ENCODE data around the gene CES2. TPM values are rescaled to one million over a fixed set of nuclear protein-coding genes. Genes with fewer than 3 reads are reported as not detected.

Gene CES2
- total RNA-seq, 4 donors from 2014 or later = 15.0 to 51.0 (median 26.0) TPM

GRCh38 chr16:66964049-66964448 is 28.7 kb downstream of the CES2 start:
- no peaks in the 10 kb centered on the region for H3K36me3 ChIP-seq
- TF ChIP-seq POLR2A (IDR thresholded peaks at IDR 0.05) = no peak
- TF ChIP-seq CTCF (IDR thresholded peaks at IDR 0.05) = no peak
- no peak for DNase-seq
- no peak overlapping the region for H3K4me3 ChIP-seq
- H3K27me3 ChIP-seq = no peaks in the 10 kb centered on the region
- no peaks in the 10 kb centered on the region for H3K4me1 ChIP-seq
- no peak overlapping the region for H3K27ac ChIP-seq
- no peaks in the 10 kb centered on the region for H3K9me3 ChIP-seq
- intact Hi-C loops (cut with DNase I; ENCODE audit: low total_unique reads) = no loop called here

- TF ChIP-seq POLR2A (IDR thresholded peaks at IDR 0.05) (no peak), CTCF (IDR thresholded peaks at IDR 0.05) (no peak)
- no peak for DNase-seq
- H3K27me3 ChIP-seq = no peaks in the 10 kb centered on the region
- intact Hi-C loops (cut with DNase I; ENCODE audit: low total_unique reads) = no loop called here
- no peaks in the 10 kb centered on the region for H3K9me3 ChIP-seq
- no peak overlapping the region for H3K27ac ChIP-seq
- no peaks in the 10 kb centered on the region for H3K4me1 ChIP-seq
- no peak overlapping the region for H3K4me3 ChIP-seq
- H3K36me3 ChIP-seq = no peaks in the 10 kb centered on the region
Measured at GRCh38 chr16:66968847-66969246, 33.5 kb downstream of the CES2 start.

GRCh38 chr16:66970775-66971720 is 35.7 kb downstream of the CES2 start:
- Histone ChIP-seq H3K9me3 (no peaks in the 10 kb centered on the region), H3K27ac (no peak overlapping the region), H3K36me3 (no peaks in the 10 kb centered on the region), H3K27me3 (no peaks in the 10 kb centered on the region), H3K4me1 (no peaks in the 10 kb centered on the region), H3K4me3 (no peak overlapping the region)
- TF ChIP-seq CTCF (IDR thresholded peaks at IDR 0.05) = no peak
- TF ChIP-seq POLR2A (IDR thresholded peaks at IDR 0.05) = no peak
- DNase-seq = no peak
- intact Hi-C loops (cut with DNase I; ENCODE audit: low total_unique reads) = no loop called here

GRCh38 chr16:66972983-66973382 is 37.7 kb downstream of the CES2 start:
- H3K27ac ChIP-seq = no peak overlapping the region
- intact Hi-C loops (cut with DNase I; ENCODE audit: low total_unique reads) = no loop called here

More at GRCh38 chr16:66972983-66973382, 37.7 kb downstream of the CES2 start:
- Histone ChIP-seq H3K9me3 (no peaks in the 10 kb centered on the region), H3K4me1 (no peaks in the 10 kb centered on the region), H3K27me3 (no peaks in the 10 kb centered on the region), H3K4me3 (no peak overlapping the region), H3K36me3 (no peaks in the 10 kb centered on the region)
- DNase-seq = no peak
- TF ChIP-seq CTCF (IDR thresholded peaks at IDR 0.05) = no peak
- TF ChIP-seq POLR2A (IDR thresholded peaks at IDR 0.05) = no peak
